ENCODE results near the gene COL26A1.

DNA sequence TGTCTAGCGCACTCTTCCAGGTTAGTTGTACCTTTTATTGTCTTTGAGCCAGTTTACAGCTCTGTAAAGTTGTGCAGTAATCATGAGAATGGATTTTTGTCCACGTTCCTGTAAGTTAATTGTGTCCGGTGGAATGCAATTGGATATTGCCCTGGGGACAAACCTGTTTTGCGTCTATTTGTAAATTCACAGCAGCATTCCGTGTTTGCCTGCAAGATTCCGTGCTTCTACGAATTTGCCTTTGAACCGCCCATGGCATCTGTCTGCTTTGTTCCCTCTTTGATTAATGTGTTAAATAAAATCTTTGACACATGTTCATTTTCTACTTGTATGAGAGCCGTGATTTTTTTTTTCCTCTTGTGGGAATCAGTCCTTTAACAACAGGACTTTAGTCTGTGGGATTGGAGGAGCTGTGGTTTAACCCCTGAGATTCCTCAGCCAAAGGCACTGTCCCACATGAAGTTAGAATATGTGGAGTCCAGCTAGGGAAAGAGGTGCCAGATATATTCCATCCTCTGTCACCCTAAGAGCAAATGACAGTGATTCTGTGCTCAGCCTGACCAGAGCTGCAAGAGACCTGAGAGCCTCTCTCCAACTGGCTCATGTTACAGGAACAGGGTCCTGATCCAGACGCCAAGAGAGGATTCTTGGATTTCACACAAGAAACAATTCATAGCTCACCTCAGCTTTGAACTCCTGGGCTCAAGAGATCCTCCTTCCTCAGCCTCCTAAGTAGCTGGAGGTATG, 126.3 kb downstream of the COL26A1 start:
- TF ChIP-seq, protein P1, sequence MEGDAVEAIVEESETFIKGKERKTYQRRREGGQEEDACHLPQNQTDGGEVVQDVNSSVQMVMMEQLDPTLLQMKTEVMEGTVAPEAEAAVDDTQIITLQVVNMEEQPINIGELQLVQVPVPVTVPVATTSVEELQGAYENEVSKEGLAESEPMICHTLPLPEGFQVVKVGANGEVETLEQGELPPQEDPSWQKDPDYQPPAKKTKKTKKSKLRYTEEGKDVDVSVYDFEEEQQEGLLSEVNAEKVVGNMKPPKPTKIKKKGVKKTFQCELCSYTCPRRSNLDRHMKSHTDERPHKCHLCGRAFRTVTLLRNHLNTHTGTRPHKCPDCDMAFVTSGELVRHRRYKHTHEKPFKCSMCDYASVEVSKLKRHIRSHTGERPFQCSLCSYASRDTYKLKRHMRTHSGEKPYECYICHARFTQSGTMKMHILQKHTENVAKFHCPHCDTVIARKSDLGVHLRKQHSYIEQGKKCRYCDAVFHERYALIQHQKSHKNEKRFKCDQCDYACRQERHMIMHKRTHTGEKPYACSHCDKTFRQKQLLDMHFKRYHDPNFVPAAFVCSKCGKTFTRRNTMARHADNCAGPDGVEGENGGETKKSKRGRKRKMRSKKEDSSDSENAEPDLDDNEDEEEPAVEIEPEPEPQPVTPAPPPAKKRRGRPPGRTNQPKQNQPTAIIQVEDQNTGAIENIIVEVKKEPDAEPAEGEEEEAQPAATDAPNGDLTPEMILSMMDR (IDR thresholded peaks at IDR 0.05), result no peak
- TF ChIP-seq POLR2A (IDR thresholded peaks at IDR 0.05), result no peak

Measured in transverse colon (tissue), 3 donors.